ENCODE measurements around the gene C1QTNF1.
"Not testable (repeated sequence)": the region's sequence is repeated elsewhere in the genome, so short reads cannot be mapped to it uniquely, and the experiment has no call there.

C1QTNF1 gene

GRCh38 chr17:79006794-79007503 is 17.0 kb upstream of the C1QTNF1 start:
- DNase-seq = no peak

GRCh38 chr17:79007504-79008381 is 16.2 kb upstream of the C1QTNF1 start:
- no peak for DNase-seq

- DNase-seq = no peak
Observed at GRCh38 chr17:79008666-79009387, 15.1 kb upstream of the C1QTNF1 start.

GRCh38 chr17:79009397-79010303 is 14.3 kb upstream of the C1QTNF1 start, which contains the start of gene CANT1:
Gene CANT1 (minus strand): TSS chr17:79009764. CDS start chr17:78997622, 12,142 bp downstream.
- DNase-seq = peak; percentile 81 to 85

GRCh38 chr17:79010304-79010646 is 13.7 kb upstream of the C1QTNF1 start:
- no peak for DNase-seq

- no peak for DNase-seq
Observed at GRCh38 chr17:79011451-79012147, 12.4 kb upstream of the C1QTNF1 start.

- DNase-seq = no peak
Observed at GRCh38 chr17:79012563-79013134, 11.3 kb upstream of the C1QTNF1 start.

- no peak for DNase-seq
Observed at GRCh38 chr17:79014158-79014758, 9.7 kb upstream of the C1QTNF1 start.

GRCh38 chr17:79017546-79018369 is 6.2 kb upstream of the C1QTNF1 start:
- no peak for DNase-seq

- no peak for DNase-seq
Observed at GRCh38 chr17:79018370-79018695, 5.6 kb upstream of the C1QTNF1 start.

- no peak for DNase-seq
Observed at GRCh38 chr17:79019261-79019631, 4.7 kb upstream of the C1QTNF1 start.

- peak; percentile 29 to 66 for DNase-seq
Observed at GRCh38 chr17:79019632-79020584, 4.1 kb upstream of the C1QTNF1 start.

- DNase-seq = no peak
Observed at GRCh38 chr17:79020631-79021301, 3.2 kb upstream of the C1QTNF1 start.

GRCh38 chr17:79021929-79022328 is 2.0 kb upstream of the C1QTNF1 start:
- DNase-seq = not testable (repeated sequence)

GRCh38 chr17:79022507-79022991 is 1.4 kb upstream of the C1QTNF1 start:
- DNase-seq = no peak

- no peak for DNase-seq
Observed at GRCh38 chr17:79023180-79023705, 726 bp upstream of the C1QTNF1 start.

GRCh38 chr17:79024901-79025737 is 1.1 kb downstream of the C1QTNF1 start:
- DNase-seq = no peak
